Testis (tissue), 3 donors: ENCODE measurements around the gene PLEKHA8. TPM values are rescaled to one million over a fixed set of nuclear protein-coding genes. Genes with fewer than 3 reads are reported as not detected.

Experiments used
- DNase-seq: peaks from one replicate; pipeline ENCODE4 v3.0.0-alpha.2; 2019
- H3K27ac ChIP-seq, 2 donors: fragments of 200-600 bp; sonication (generic); one replicate each; pipeline ENCODE4 v1.5.1; 2019
- H3K27me3 ChIP-seq: fragments of 200-600 bp; sonication (generic); one replicate; pipeline ENCODE4 v1.5.1; 2019
- H3K36me3 ChIP-seq: fragments of 200-600 bp; sonication (generic); one replicate; pipeline ENCODE4 v1.5.1; 2017; ENCODE audit warnings: low read depth; ENCODE audit errors: missing control alignments
- H3K4me1 ChIP-seq: fragments of 200-600 bp; sonication (generic); one replicate; pipeline ENCODE4 v1.5.1; 2019
- H3K4me3 ChIP-seq, 2 donors: fragments of 200-600 bp; sonication (generic); one replicate each; pipeline ENCODE4 v1.5.1; 2017 to 2019
- H3K9me3 ChIP-seq: fragments of 200-600 bp; sonication (generic); one replicate; pipeline ENCODE4 v1.5.1; 2017
- CTCF ChIP-seq, 3 experiments: fragments of 450-650 bp in 2 of 3; fragments of 200-600 bp in 1 of 3; sonication (generic) in 1 of 3; IDR thresholded peaks; one replicate each; pipeline ENCODE4 v1.5.1; 2016 to 2019; ENCODE audit warnings: antibody characterized with exemption in 3 of 3, mild to moderate bottlenecking in 2 of 3, moderate library complexity in 1 of 3
- POLR2A ChIP-seq: fragments of 450-650 bp; IDR thresholded peaks from one replicate; pipeline ENCODE4 v1.6.1; 2017; ENCODE audit warnings: antibody characterized with exemption, mild to moderate bottlenecking, moderate library complexity
- WGBS, 2 donors: methylation state at CpG; one replicate each; pipeline ENCODE4 v1.1.5; 2018; 5-methylcytosine and 5-hydroxymethylcytosine counted together
- intact Hi-C: fragments of 100-400 bp; cut with DNase I; formaldehyde crosslinking; loops from one replicate; pipeline ENCODE4 v1.15.1; 2023; ENCODE audit warnings: low total_unique reads
- polyA plus RNA-seq: library from polyadenylated mRNA; stranded (reverse); fragments of 350-450 nt; fragmentation: Illumina TruSeq; extraction: RNeasy Lipid Tissue Mini Kit (QIAGEN cat#74804); gene quantifications from one replicate; pipeline ENCODE4 v1.2.3, GENCODE V29; 2014; ENCODE audit warnings: low read depth, low replicate concordance; ENCODE audit not compliant: insufficient read depth
- total RNA-seq, 2 donors: library from RNA; depleted of rRNA; stranded (reverse); fragments of >200 nt; gene quantifications; one replicate each; pipeline ENCODE4 v1.2.3, GENCODE V29; 2016

The PLEKHA8 gene
- total and polyA plus RNA-seq, 3 donors from 2014 or later, result 7.1 to 14.5 (median 11.0) TPM

GRCh38 chr7:30070052-30070451, 41.8 kb downstream of the PLEKHA8 start:
- DNase-seq, result no peak
- H3K36me3 ChIP-seq, result no peaks in the 10 kb centered on the region
- H3K4me3 ChIP-seq, result no peak overlapping the region
- intact Hi-C loops, result no loop called here
- no peak overlapping the region for H3K27ac ChIP-seq
- no peaks in the 10 kb centered on the region for H3K4me1 ChIP-seq
- WGBS, 2 donors, result 0% methylated on average over 1 of the region's 1 CpG
- no peaks in the 10 kb centered on the region for H3K9me3 ChIP-seq
- no peaks in the 10 kb centered on the region for H3K27me3 ChIP-seq
- TF ChIP-seq CTCF (IDR thresholded peaks at IDR 0.05), result no peak
- no peak for TF ChIP-seq POLR2A

- intact Hi-C loops, result no loop called here
- TF ChIP-seq POLR2A (no peak), CTCF (IDR thresholded peaks at IDR 0.05) (no peak)
- H3K4me3 ChIP-seq, result no peak overlapping the region
- no peak for DNase-seq
- no peaks in the 10 kb centered on the region for H3K9me3 ChIP-seq
- no peaks in the 10 kb centered on the region for H3K27me3 ChIP-seq
- H3K27ac ChIP-seq, result no peak overlapping the region
- 98 to 100% methylated on average over 1 of the region's 1 CpG for WGBS, 2 donors
- no peaks in the 10 kb centered on the region for H3K4me1 ChIP-seq
- H3K36me3 ChIP-seq, result no peaks in the 10 kb centered on the region
These were observed 44.5 kb downstream of the PLEKHA8 start for GRCh38 chr7:30072735-30073134.

GRCh38 chr7:30074422-30075030, 46.3 kb downstream of the PLEKHA8 start:
- peak in 2 of 3 experiments; percentile 25 to 36 for TF ChIP-seq CTCF (IDR thresholded peaks at IDR 0.05)
- TF ChIP-seq POLR2A, result no peak
- Histone ChIP-seq H3K4me1 (no peaks in the 10 kb centered on the region), H3K4me3 (no peak overlapping the region), H3K27me3 (no peaks in the 10 kb centered on the region), H3K9me3 (no peaks in the 10 kb centered on the region), H3K27ac (no peak overlapping the region), H3K36me3 (no peaks in the 10 kb centered on the region)
- intact Hi-C loops, result no loop called here
- 46 to 59% methylated on average over 1 of the region's 1 CpG for WGBS, 2 donors
- no peak for DNase-seq

GRCh38 chr7:30076411-30076810, 48.2 kb downstream of the PLEKHA8 start:
- DNase-seq, result no peak
- H3K27me3 ChIP-seq, result no peaks in the 10 kb centered on the region

More at GRCh38 chr7:30076411-30076810, 48.2 kb downstream of the PLEKHA8 start:
- no peaks in the 10 kb centered on the region for H3K9me3 ChIP-seq
- no peaks in the 10 kb centered on the region for H3K36me3 ChIP-seq
- no peak overlapping the region for H3K4me3 ChIP-seq
- WGBS, 2 donors, result 91 to 93% methylated on average over 1 of the region's 1 CpG
- H3K27ac ChIP-seq, result no peak overlapping the region
- H3K4me1 ChIP-seq, result no peaks in the 10 kb centered on the region
- no peak for TF ChIP-seq CTCF (IDR thresholded peaks at IDR 0.05)
- TF ChIP-seq POLR2A, result no peak
- intact Hi-C loops, result no loop called here
